Thyroid gland (tissue), 4 donors: Measurements from ENCODE around the gene TK2.
"Not testable (repeated sequence)": the region's sequence is repeated elsewhere in the genome, so short reads cannot be mapped to it uniquely, and the experiment has no call there.

Experiments
- POLR2A ChIP-seq, 2 donors: fragments of 450-650 bp; IDR thresholded peaks; one replicate each; pipeline ENCODE4 v1.6.1; 2017; ENCODE audit warnings: antibody characterized with exemption in 2 of 2, mild to moderate bottlenecking in 2 of 2, moderate library complexity in 1 of 2
- TF ChIP-seq, protein P1 (sequence below), 6 experiments: fragments of 200-600 bp in 3 of 6; fragments of 450-650 bp in 3 of 6; sonication (generic) in 3 of 6; IDR thresholded peaks; one replicate each; pipeline ENCODE4 v1.5.1; 2016 to 2019; ENCODE audit warnings: antibody characterized with exemption in 6 of 6, mild to moderate bottlenecking in 2 of 6, inconsistent platforms in 1 of 6, moderate library complexity in 1 of 6

- TF ChIP-seq, protein P1, sequence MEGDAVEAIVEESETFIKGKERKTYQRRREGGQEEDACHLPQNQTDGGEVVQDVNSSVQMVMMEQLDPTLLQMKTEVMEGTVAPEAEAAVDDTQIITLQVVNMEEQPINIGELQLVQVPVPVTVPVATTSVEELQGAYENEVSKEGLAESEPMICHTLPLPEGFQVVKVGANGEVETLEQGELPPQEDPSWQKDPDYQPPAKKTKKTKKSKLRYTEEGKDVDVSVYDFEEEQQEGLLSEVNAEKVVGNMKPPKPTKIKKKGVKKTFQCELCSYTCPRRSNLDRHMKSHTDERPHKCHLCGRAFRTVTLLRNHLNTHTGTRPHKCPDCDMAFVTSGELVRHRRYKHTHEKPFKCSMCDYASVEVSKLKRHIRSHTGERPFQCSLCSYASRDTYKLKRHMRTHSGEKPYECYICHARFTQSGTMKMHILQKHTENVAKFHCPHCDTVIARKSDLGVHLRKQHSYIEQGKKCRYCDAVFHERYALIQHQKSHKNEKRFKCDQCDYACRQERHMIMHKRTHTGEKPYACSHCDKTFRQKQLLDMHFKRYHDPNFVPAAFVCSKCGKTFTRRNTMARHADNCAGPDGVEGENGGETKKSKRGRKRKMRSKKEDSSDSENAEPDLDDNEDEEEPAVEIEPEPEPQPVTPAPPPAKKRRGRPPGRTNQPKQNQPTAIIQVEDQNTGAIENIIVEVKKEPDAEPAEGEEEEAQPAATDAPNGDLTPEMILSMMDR (IDR thresholded peaks at IDR 0.05), result not testable (repeated sequence)
- TF ChIP-seq POLR2A (IDR thresholded peaks at IDR 0.05), result not testable (repeated sequence)
Observed at GRCh38 chr16:66465946-66466345, 84.0 kb downstream of the TK2 start.
